Measurements from ENCODE around the gene GLCE. TPM values are rescaled to one million over a fixed set of nuclear protein-coding genes. Genes with fewer than 3 reads are reported as not detected.

The GLCE gene
- total and polyA plus RNA-seq, 9 of the 15 experiments (the other 6 are each of a cell fraction or from before 2014, with no cell fraction given): 4.6 to 12.3 (median 10.6) TPM

- TF ChIP-seq REST (IDR thresholded peaks at IDR 0.05; ENCODE audit: borderline replicate concordance) (peak; percentile 57; the same call in 1 of the 2 replicates), REST (CRISPR knock-in tag; IDR thresholded peaks at IDR 0.05; ENCODE audit: low read depth) (no peak), TSC22D4 (tag; IDR thresholded peaks at IDR 0.05) (no peak), FOXP1 (CRISPR knock-in tag; IDR thresholded peaks at IDR 0.05) (no peak)
- TF ChIP-seq, protein P1, sequence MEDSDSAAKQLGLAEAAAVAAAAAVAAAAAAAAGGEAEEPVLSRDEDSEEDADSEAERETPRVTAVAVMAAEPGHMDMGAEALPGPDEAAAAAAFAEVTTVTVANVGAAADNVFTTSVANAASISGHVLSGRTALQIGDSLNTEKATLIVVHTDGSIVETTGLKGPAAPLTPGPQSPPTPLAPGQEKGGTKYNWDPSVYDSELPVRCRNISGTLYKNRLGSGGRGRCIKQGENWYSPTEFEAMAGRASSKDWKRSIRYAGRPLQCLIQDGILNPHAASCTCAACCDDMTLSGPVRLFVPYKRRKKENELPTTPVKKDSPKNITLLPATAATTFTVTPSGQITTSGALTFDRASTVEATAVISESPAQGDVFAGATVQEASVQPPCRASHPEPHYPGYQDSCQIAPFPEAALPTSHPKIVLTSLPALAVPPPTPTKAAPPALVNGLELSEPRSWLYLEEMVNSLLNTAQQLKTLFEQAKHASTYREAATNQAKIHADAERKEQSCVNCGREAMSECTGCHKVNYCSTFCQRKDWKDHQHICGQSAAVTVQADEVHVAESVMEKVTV (CRISPR knock-in tag; IDR thresholded peaks at IDR 0.05): peak; percentile 65
Observed at GRCh38 chr15:69225355-69226022, 65.1 kb downstream of the GLCE start (continued).
